Vagina (tissue), 2 donors: Measurements from ENCODE around the gene STAT4.

ENCODE experiments used
- CTCF ChIP-seq, 3 experiments: fragments of 450-650 bp in 2 of 3; fragments of 200-600 bp in 1 of 3; sonication (generic) in 1 of 3; IDR thresholded peaks; one replicate each; pipeline ENCODE4 v1.5.1; 2017 to 2019; ENCODE audit warnings: antibody characterized with exemption in 3 of 3, mild to moderate bottlenecking in 2 of 3, moderate library complexity in 2 of 3
- POLR2A ChIP-seq, 2 donors: fragments of 450-650 bp; IDR thresholded peaks; one replicate each; pipeline ENCODE4 v1.6.1; 2017; ENCODE audit warnings: antibody characterized with exemption in 2 of 2, mild to moderate bottlenecking in 2 of 2, moderate library complexity in 2 of 2
- POLR2AphosphoS5 ChIP-seq, 2 donors: sonication (generic); formaldehyde crosslinking; IDR thresholded peaks; one replicate each; pipeline ENCODE4 v1.9.0; 2017; ENCODE audit warnings: antibody characterized with exemption in 2 of 2, mild to moderate bottlenecking in 2 of 2, low read depth in 1 of 2; ENCODE audit not compliant: insufficient read depth in 1 of 2

GRCh38 chr2:191003405-191004309 is 147.1 kb downstream of the STAT4 start:
- TF ChIP-seq POLR2AphosphoS5 (IDR thresholded peaks at IDR 0.05; ENCODE audit: insufficient read depth in 1 of 2, low read depth in 1 of 2) (no peak), CTCF (IDR thresholded peaks at IDR 0.05) (no peak), POLR2A (IDR thresholded peaks at IDR 0.05) (no peak)
